Measurements from ENCODE around the gene CYP20A1.
A peak's percentile ranks its signal among the peaks of the same experiment; 100 is the strongest.

CYP20A1 gene

GRCh38 chr2:203327901-203328759, 89.3 kb downstream of the CYP20A1 start, which contains the start of gene ABI2 (continued):
- TF ChIP-seq ZNF488 (tag by site-specific recombination; IDR thresholded peaks at IDR 0.05) (no peak), ZSCAN30 (tag by site-specific recombination; IDR thresholded peaks at IDR 0.05) (peak; percentile 79), ZNF175 (tag by site-specific recombination; IDR thresholded peaks at IDR 0.05) (no peak), ZBTB17 (tag by site-specific recombination; IDR thresholded peaks at IDR 0.05) (0 out of 2 replicates have a peak, but pooled peaks have one; percentile 41), ZBTB11 (tag by site-specific recombination; conservative IDR thresholded peaks at IDR 0.05; ENCODE audit: low read depth) (peak; percentile 75), ZNF561 (tag by site-specific recombination; IDR thresholded peaks at IDR 0.05; ENCODE audit: borderline replicate concordance) (peak; percentile 49; the same call in 1 of the 2 replicates), HIC1 (tag by site-specific recombination; IDR thresholded peaks at IDR 0.05) (peak; percentile 85), ZNF76 (tag by site-specific recombination; IDR thresholded peaks at IDR 0.05; ENCODE audit: borderline replicate concordance, low read depth) (peak; percentile 76), ATF2 (tag by site-specific recombination; IDR thresholded peaks at IDR 0.05; ENCODE audit: low read depth) (no peak), SP7 (tag by site-specific recombination; IDR thresholded peaks at IDR 0.05) (peak; percentile 50), ZNF335 (tag by site-specific recombination; conservative IDR thresholded peaks at IDR 0.05) (peak; percentile 46; the same call in 1 of the 2 replicates), ZNF639 (tag by site-specific recombination; IDR thresholded peaks at IDR 0.05) (peak; percentile 27; the same call in 1 of the 2 replicates), ZNF350 (tag by site-specific recombination; IDR thresholded peaks at IDR 0.05) (no peak), IKZF3 (tag by site-specific recombination; IDR thresholded peaks at IDR 0.05) (peak; percentile 97), ZNF610 (tag by site-specific recombination; IDR thresholded peaks at IDR 0.05; ENCODE audit: borderline replicate concordance) (peak; percentile 94), ZNF670 (tag by site-specific recombination; IDR thresholded peaks at IDR 0.05; ENCODE audit: low read depth) (no peak), ZNF341 (tag by site-specific recombination; IDR thresholded peaks at IDR 0.05; ENCODE audit: low read depth) (peak; percentile 97), SALL2 (tag by site-specific recombination; IDR thresholded peaks at IDR 0.05; ENCODE audit: borderline replicate concordance) (no peak), ZNF423 (tag by site-specific recombination; IDR thresholded peaks at IDR 0.05) (peak; percentile 62), ZNF362 (tag by site-specific recombination; IDR thresholded peaks at IDR 0.05) (0 out of 2 replicates have a peak, but pooled peaks have one; percentile 23), REPIN1 (tag by site-specific recombination; IDR thresholded peaks at IDR 0.05; ENCODE audit: low read depth) (no peak), KLF10 (tag by site-specific recombination; IDR thresholded peaks at IDR 0.05) (peak; percentile 71), ZBTB44 (tag by site-specific recombination; IDR thresholded peaks at IDR 0.05) (0 out of 2 replicates have a peak, but pooled peaks have one; percentile 11), ZNF223 (tag by site-specific recombination; IDR thresholded peaks at IDR 0.05) (no peak), ZNF114 (tag by site-specific recombination; IDR thresholded peaks at IDR 0.05) (no peak), ZFHX2 (tag by site-specific recombination; conservative IDR thresholded peaks at IDR 0.05) (peak; percentile 59)

Data from HEK293 (cell line).